NCI-H146 treated with DMSO at 0.1 percent for 48 hours (cell line): ENCODE measurements around the gene ALPL.

Experiments used
- DNase-seq: peaks from one replicate; lab custom pipeline; 2025; ENCODE audit not compliant: unreplicated experiment; lab: John Stamatoyannopoulos, UW

ALPL gene

GRCh38 chr1:21596174-21596573 is 87.0 kb downstream of the ALPL start:
- no peak for DNase-seq

GRCh38 chr1:21596628-21597027 is 87.4 kb downstream of the ALPL start:
- no peak for DNase-seq

DNA sequence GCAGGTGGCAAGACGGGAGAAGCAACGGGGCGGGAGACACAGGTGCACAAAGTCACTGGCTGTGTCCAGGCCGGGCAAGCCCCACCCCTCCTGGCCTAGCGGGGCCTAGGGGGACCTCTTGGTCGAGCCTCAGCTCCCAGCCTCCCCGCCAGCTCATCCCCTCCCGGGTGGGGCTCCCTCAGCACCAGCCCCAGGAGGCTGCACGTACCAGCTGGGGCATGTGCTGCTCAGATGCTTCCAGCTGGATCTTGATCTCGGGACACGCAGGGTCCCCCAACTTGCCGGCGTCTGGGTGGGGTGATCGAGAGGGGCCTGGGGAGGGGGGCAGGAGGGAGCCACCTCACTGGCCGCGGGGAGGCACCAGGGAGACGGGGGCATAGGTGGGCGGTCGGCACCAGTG is 88.5 kb downstream of the ALPL start:
- no peak for DNase-seq

- DNase-seq = no peak
These were observed 89.2 kb downstream of the ALPL start for GRCh38 chr1:21598417-21598816.

DNA sequence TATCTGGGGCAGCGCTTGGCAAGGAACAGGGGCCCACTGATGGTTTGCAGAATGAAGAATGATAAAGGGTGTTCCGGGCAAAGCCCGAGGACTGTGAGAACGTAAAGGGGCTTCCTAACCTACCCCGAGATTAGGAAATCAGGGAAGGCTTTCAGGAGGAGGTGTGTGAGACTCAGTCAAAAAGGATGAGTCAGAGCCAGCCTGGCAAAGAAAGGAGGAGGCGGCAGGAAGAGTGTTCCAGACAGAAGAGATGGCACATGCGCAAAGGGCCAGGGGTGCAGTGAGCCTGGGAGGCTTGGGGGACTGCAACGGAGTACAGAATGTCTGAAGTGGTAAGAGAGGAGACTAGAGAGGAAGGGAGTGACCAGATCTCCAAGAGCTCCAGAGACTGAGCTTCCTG is 89.7 kb downstream of the ALPL start:
- no peak for DNase-seq

DNA sequence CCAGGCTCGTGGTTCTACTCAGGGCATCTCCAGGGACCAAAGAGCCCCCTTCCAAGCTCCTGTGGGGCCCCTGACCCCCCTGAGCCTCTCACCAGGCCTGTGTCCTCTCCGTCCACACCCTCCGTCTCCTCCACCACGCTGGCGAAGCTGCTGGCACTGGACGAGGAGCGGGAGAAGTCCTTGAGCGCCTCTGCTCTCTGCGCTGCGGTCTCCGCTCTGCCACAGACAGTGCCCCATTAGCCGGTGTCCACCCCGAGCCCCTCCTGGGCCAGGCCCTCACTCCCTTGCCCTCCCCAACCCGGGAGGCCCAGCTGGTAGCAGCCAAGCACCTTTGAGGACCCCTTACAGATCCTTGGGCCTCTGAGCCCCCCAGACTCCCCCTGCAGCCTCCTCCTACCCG is 90.2 kb downstream of the ALPL start:
- no peak for DNase-seq

GRCh38 chr1:21601278-21602048 is 92.2 kb downstream of the ALPL start:
- no peak for DNase-seq

DNA sequence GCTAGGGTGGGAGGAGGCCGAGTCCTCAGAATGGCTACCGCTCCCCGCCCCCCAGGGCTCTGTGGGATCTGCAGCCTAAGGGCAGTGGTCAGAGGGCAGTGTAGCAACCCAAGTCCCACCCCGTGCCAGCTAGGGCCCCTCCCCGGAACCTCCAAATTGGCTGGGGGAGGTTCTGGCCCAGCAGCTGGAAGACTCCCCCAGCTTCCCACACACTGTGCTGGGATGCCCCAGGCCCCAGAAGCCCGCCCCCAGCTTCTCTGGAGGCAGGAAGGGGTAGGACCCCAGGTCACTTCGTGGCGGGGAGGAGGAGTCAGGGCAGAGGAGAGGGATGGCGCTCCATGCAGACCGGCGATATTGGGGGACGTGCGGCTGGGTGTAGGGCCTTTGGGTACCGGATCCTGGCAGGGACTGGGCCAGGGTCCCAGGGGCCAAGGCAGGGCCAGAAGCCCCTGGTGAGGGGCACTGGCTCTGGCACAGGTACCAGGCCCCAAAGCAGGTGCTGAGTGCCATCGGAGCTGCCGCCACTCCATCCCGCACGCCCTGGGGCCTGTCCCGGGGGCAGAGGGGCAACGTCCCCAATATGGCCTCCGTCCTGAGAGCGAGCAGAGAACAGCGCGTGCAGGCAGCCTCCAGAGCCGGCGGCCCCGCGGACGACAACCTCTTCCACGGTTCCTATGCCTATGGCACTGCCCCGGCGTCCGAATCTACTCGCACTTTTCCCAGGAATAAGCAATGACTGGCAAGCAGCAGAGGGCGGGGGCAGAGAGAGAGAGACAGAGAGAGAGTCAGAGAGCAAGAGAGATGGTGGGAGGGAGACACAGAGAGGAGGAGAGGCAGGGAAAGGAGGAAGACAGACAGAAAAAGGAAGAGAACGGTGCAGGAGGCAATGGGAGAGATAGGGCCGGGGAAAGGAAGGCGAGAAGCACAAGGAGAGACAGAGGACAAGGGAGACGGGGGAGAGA is 94.2 kb downstream of the ALPL start:
- no peak for DNase-seq

- no peak for DNase-seq
These were observed 95.2 kb downstream of the ALPL start for GRCh38 chr1:21604208-21604957.

DNA sequence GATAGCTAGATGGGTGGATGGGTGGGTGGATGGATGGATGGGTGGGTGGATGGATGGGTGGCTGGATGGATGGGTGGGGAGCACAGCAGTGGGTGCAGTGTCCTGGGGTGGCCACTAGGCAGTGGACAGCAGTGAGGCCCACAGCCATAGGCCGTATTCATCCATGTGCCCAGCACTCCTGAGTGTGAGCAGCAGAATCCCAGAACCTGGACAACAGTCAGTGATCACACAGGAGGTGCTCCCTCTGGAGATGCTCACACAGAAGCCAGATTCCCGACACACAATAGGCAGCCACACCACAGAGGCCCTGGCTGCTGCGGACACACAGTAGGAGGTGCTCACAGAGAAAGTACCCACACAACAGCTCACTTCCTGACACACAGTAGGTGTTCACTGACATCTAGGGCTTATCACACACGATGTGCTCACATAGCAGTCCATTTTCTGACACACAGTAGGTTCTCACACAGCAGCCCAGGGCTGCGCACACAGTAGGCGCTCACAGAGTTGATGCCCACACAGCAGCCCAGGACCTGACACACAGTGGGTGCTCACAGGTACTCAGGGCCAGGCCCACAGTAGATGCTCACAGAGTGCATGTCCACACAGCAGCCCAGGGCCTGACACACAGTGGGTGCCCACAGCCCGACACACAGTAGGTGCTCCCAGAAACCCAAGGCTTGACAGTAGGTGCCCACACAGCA is 95.9 kb downstream of the ALPL start:
- no peak for DNase-seq

GRCh38 chr1:21605964-21606705 is 96.9 kb downstream of the ALPL start:
- no peak for DNase-seq

- no peak for DNase-seq
These were observed 98.6 kb downstream of the ALPL start for GRCh38 chr1:21607549-21608529.

- no peak for DNase-seq
These were observed 99.6 kb downstream of the ALPL start for GRCh38 chr1:21608798-21609197.

DNA sequence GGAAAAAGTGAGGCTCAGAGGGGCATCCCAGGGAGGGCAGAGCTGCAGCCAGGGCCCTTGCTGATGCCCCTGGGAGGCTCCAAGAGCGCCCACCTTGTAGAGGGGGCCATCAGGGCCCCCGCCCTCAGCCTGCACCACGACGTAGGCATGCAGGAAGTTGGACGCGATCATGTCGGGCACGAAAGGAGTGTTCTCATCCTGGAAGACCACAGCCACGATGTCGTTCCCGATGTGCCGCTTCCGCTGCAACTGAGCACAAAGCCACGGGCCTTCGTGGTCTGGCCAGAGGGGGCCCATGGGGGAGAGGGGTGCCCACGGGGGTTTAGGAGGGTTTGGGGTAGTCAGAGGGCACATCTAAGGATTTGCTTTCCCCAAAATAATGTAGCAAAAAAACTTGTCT is 100.8 kb downstream of the ALPL start:
- no peak for DNase-seq

DNA sequence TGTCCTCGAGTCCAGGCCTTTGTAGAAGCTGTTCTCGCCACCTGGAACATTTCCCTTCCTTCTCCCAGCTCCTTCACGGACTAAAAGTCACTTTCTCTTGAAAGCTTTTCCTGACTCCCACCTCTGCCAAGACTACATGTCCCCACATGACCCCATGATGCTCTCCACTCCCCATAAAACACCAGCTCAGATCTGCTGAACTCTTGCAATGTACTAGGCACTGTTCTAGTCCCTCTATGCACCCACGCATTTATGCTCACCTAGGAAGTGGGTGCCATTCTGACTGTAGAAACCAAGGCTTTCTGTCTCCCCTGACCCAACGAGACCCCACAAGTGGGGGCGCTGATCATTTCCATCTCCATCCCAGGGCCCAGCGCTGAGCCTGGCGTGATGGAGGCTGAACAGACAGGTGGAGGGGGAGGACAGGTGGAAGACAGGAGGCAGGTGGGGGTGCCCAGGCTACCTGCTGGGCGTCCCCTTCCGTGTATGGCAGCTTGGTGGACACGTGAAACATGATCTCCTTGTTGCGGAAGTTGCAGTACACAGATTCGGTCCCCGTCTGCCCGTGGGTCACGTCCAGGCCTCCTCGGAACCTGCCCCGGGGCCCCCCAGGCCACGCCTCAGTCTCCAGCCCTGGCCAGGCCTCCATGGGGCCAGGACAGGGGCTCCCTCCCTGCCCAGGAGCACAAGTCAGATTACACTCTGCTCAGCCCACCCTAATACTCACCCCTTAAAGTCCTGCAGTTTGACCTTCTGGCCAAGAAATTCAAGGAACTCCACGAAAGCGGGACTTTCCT is 102.0 kb downstream of the ALPL start:
- DNase-seq = no peak

- DNase-seq = no peak
These were observed 102.8 kb downstream of the ALPL start for GRCh38 chr1:21612057-21612456.

- no peak for DNase-seq
These were observed 104.0 kb downstream of the ALPL start for GRCh38 chr1:21613072-21613867.
